GM19193 (cell line): ENCODE results near the gene HSP90AA1.

ENCODE experiments used
- POLR2A ChIP-seq: IDR thresholded peaks from 4 replicates; pipeline ENCODE4 v1.6.1; 2011; ENCODE audit not compliant: insufficient read depth, insufficient read length; ENCODE audit errors: extremely low read depth

HSP90AA1 gene

DNA sequence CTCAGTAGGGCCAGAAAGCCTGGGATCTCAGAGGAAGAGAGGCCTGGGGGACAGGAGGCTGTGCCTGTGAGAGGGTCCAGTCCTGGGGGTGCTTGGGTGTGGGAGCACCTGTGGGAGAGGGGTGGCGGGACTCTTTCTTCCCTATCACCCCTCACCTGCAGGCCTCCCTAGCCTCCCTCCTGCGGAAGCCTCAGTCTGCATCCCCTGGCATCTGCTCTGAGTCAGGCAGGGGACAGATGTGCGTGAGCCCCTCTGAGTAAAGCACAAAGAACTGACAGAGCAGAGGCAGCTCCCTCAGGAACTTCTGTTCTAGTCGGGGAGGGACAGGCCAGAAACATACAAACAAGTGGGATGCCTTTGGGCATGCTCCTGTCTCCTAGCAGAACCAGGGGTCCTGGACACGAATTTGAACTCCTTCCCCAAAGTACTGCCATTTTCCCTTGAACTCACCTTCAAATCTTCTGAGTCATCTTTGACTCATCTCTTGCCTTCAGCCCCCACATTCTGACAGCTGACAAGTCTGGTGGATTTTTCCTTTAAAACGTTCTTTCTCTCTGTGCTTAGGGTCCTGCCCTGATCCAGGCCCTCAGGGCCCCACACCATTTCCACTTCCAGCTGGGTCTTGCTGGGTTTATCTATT, 8.5 kb upstream of the HSP90AA1 start:
- TF ChIP-seq POLR2A: no peak

DNA sequence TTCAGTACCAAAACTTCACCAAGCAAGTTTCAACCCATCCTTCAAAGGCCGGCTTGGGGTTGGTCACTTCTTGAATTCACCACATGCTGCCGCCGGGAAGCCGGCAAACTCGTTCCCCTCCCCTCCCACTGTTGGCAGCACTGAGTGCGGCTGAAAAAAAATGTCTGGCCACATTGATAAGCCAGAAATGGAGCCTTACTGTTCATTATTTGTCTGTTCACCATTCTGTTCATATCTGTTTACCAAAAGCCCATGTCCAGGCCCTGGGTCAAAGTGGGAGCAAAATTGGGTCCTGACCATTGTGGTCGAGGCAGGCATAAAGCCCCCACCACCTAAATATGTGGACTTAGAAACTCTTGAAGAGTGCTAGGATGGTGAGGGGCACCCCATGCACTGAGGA, 7.3 kb upstream of the HSP90AA1 start:
- no peak for TF ChIP-seq POLR2A

DNA sequence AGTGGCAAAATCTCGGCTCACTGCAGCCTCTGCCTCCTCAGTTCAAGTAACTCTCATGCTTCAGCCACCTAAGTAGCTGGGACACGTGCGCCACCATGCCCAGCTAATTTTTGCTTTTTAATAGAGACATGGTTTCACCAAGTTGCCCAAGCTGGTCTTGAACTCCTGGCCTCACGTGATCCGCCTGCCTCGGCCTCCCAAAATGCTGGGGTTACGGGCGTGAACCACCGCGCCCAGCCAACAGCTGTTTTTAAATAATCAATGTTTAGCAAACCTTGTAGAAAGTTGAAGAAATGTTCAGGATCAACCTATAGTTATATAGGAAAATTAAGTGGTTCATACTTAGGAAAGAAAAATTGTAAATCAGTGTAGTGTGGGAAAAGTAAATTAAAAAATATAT, 6.0 kb upstream of the HSP90AA1 start:
- no peak for TF ChIP-seq POLR2A

DNA sequence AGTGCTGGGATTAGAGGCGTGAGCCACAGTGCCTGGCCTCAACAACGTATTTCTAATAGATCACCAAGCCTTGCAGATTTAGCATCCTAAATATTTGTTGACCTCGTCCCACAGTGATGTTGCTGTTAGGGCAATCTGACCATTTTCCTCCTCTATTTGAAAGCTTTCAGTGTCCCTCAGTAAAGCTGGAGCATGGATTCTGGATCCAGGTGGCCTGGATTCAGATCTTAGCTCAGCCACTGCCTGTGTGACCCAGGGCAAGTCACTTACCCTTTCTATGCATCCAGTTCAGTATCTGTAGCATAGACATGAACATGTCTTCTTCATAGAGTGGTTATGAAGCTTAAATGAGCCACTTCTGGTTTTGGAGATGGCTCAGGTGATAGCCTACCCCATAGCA, 3.9 kb upstream of the HSP90AA1 start:
- TF ChIP-seq POLR2A: no peak

DNA sequence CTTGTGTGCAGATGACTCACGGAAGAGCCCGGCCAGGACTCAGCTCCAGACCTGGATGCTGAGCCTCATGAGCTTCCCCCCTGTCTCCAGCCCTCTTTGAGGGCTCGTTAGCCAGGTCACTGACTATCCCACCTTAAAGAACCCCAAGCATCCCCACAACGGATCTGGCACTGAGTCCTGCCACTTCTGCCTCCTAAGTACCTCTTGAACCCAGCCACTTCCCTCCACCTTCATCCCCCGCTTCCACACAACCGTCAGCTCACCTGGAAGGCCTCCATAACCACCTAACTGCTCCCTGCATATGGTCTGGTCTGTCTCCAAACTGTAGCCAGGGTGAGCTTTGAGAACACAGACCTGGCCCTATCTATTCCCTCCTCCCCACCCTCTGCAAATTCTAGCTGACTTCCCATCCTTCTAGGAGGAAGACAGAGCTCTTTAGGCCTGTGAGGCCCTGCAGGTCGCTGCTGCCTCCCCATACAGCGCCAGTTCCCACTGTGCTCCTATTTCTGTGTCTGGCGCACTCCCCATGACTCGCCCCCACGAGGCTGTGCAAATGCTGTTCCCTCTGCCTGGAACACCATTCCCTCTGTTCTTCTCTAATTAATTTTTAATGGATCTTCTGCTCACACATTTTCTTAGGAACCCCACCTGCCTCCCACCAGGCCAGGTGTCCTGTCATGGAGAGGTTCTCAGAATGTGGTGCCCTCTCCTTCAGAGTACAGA, 2.9 kb upstream of the HSP90AA1 start:
- TF ChIP-seq POLR2A: no peak

DNA sequence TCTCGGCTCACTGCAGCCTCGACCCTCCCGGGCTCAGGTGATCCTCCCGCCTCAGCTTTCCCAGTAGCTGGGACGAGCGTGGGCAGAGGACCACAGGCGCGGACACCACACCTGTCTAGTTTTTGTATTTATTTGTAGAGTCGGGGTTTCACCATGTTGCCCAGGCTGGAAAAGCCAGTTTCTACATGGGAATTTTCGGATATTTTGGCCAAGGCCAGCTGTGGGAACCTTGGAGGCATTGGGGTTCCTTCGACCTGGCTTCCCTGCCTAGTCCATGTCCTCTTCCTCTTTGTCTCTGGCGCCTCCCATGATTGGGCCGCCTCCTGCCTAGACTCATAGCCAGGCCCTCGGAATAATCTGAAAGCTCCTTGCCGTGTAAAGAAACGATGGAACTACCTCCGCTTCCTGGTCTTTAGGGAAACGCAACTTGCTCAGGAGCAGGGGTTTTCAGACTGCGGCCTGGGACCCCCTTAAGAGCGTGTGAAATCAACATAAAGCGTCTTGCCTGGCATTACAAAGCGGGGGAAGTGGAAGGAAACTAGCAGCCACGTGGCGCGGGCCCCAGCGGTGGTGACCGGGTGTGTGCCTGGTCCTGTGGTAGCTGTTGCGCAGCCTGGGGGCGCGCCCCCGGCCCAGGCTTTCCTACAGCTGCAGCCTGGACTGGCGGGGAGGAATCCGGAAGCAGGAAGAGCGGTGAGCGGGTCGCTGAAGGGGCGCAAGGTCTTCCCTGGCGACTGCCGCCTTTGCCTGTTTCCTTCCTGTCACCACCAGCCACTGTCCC, 1.4 kb upstream of the HSP90AA1 start:
- peak; percentile 56 for TF ChIP-seq POLR2A

DNA sequence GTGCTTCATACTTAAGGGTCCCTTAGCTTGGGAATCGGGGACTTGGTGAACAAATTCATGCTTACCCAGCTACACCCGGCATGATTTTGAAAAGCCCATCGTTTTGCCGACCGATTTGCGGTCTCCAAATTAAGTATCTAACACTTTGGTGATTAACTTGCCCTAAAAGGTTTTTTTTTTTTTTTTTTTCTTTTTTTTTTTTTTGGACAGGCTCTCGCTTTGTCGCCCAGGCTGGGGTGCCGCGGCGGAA, 843 bp upstream of the HSP90AA1 start:
- TF ChIP-seq POLR2A: no peak

DNA sequence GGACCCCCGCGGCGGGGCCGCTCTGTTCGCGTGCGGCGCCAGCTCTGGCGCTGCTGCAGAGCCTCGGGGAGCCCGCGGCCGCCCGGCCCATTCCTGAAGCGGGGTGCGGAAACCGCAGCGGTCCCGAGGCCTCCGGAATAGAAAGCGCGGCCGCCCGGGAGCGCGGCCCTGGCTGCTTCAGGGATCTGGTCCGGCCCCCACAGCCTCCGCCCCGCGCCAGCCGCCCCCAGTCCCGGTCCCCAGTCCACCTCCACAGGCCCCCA, 204 bp downstream of the HSP90AA1 start:
- no peak for TF ChIP-seq POLR2A

DNA sequence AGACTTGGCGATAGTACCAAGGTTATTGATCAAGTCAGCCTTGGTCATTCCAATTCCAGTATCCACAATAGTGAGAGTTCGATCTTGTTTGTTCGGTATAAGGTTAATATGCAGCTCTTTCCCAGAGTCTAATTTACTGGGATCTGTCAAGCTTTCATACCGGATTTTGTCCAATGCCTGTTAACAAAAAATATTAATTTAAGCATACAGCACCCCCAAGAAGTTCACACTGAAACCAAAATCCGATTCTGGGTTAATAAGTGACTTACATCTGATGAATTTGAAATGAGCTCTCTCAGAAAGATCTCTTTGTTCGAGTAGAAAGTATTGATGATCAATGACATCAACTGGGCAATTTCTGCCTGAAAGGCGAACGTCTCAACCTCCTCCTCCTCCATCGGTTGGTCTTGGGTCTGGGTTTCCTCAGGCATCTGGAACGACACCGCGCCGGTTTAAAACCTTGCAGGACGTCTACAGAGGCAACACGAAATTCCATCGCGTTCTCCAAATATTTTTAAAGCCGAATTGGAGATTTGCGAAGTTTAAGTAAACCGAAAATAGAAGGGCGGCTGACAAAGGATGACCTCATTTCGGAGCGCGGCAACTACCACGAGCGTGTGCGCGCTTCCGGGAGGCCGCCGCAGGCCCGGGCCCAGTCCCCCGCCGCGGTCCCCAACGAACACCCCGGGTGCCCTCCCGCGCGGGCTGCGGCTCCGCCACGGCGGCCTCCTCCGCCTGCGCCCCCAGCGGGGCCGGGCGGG, 716 bp downstream of the HSP90AA1 start:
- TF ChIP-seq POLR2A: no peak

DNA sequence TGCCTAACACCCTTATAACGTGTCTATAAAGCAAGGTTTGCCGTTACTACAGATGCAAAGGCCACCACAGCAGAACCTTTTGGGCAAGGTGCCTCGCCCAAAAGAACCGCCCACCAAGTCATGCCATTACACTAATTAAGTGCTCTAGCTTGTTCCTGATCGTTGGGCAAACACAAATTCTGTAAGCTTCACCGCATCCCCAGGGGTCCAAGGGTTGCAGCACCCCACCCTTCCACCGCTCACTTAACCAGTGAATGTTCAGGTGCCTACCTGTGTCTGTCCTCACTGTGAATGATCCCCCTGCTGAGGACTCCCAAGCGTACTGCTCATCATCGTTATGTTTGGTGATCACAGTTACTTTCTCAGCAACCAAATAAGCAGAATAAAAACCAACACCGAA, 1.4 kb downstream of the HSP90AA1 start:
- TF ChIP-seq POLR2A: no peak

DNA sequence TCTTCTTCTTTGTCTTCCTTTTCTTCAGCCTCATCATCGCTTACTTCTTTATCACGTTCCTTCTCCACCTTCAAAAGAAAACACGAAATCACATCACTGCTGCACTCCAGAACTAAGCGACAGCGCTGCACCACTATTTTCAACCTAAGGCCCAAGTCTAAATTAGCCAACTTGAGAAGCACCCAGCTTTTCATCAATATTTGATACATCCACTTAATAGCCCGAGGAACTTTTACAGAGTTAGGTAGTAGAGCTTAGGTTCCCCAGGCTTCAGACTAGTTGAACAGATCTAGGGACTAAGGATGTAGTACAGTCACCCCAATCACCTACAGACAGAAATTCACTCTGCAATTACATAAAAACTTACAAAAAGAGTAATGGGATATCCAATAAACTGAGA, 1.9 kb downstream of the HSP90AA1 start:
- TF ChIP-seq POLR2A: no peak

DNA sequence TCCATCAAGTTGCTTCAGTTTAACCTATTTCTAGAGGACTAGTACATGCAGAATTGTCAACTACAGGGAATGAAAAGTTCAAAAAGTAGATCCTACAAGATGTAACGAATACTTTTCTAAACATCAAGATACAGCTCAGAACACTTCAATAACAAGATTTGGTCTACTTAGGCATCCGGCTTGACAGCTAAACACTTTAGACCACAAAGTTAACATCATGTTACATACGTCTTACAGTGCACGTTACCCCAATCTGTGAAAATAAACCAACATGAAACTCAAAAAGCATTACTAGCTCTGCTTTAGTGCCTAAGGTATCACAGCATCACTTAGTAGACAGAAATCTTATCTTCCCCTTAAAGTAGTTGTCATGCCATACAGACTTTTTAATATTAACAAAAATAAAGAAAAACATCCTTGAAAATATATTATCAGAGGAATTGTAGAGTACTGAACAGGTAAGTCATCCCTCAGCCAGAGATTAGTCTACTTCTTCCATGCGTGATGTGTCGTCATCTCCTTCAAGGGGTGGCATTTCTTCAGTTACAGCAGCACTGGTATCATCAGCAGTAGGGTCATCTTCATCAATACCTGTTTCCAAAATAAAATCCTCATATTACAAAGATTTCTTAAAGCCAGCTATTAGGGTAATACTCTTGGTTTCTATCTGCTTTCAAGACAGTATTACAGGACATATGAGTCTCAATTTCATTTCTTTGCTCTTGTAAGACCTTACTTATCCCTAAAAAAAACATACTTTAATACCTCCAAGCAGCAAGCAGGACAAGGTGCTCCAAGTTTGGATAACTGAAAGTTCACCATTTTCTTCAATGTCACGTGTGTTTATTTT, 5.4 kb downstream of the HSP90AA1 start:
- TF ChIP-seq POLR2A: no peak

DNA sequence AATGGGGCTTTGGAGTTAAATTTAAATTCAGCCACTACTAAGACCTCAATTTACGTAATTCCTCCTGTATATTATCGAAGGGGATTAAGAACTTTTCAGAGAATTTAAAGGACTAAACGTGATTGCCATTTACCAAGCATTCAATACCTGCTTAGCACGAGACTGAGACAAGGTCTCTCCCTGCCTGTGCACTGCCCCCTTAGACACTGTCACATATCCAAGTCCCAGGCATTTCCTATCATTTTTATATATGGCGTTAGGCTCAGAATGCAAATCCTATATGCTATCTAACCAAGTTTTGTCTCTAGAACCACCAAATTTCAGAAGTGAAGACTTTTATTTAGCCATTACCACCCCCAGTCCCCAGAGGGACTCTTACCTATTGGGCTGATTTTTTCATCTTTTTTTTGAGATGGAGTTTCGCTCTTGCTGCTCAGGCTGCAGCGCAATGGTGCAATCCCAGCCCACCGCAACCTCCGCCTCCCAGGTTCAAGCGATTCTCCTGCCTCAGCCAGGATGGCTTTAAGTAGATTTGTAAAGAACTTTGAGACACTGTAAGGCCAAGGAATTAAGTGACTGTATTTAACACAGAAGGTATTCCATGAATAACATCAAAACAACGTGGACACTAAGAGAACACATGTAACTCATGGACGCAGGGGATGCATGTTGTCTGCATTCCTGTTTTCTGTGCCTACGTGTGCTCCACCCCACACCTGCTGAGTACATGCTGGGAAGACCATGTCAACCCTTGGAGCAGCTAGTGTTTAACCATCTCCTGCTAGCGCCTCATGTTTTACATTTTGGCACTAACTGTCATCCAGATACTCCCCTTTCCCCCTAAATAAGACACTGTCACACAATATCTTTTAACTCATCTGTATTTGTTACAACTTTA, 6.4 kb downstream of the HSP90AA1 start:
- TF ChIP-seq POLR2A: no peak

DNA sequence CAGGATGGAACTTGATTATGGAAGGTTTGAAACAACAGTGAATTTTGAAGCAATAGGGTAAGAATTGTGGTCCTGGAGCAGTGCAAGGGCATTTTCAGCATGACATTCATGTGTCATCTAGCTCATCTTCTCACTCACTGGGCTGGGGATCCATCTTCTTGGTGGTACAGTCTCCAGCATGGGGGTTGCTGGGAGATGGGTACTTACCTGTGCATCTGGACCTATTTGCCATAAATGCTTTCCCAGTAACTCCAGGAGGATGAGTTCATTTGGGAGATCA, 7.2 kb downstream of the HSP90AA1 start:
- no peak for TF ChIP-seq POLR2A
